Stimulated activated naive CD4-positive, alpha-beta T cell (primary cell): Measurements from ENCODE around the gene BCL7C.
"Not testable (repeated sequence)": the region's sequence is repeated elsewhere in the genome, so short reads cannot be mapped to it uniquely, and the experiment has no call there.

Source experiments
- DNase-seq, 6 experiments: peaks; one replicate each; lab custom pipeline; 2025; lab: John Stamatoyannopoulos, UW

BCL7C gene

DNA sequence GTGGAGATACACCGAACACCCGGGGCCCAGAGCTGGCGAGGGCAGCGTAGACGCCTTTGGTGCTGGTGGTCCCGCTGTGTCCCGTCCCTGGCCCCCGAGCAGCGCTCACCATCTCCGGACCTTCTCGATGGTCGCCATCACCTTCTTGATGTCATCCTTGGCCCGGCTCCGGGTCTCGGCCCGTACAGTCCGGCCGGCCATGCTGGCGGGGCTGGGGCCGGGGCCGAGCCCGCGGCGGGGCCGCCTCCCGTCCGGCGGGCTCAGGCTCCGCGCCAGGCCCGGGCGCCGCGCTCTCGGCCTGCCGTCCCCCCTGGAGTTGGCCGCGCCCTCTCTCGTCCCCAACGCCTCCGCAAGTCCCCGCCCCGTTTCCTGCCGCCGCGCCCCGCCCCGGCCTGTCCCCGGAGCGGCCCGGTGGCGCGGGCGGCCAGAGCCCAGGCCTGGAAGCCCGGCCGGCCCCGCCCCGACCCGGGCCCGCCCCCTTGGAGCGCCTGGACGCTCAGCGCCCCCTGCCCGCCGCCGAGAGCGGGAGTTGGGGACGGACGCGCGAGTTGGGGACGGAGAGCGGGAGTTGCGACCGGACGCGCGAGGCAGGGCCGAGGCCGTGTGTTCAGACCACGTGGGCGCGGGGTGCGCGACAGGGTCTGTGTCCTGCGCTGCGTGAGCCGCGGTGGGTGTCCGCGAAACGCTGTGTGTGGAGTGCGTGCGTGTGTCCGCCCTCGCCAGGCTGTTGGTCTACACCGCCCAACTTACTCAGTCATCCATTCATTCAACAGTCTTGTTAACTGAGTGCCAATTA is at the start of gene BCL7C:
Gene BCL7C (minus strand): TSS at position 334 of the 796 bp plus-strand sequence. CDS start 133 bp downstream, at position 201.
- peak; percentile 31 to 77 (median 58) for DNase-seq

GRCh38 chr16:30942426-30942806 is 48.5 kb upstream of the BCL7C start:
- no peak for DNase-seq

GRCh38 chr16:30941600-30942425 is 47.9 kb upstream of the BCL7C start:
- DNase-seq = peak in 5 of 6 experiments; percentile 26 to 53 (median 34)

- DNase-seq = not testable (repeated sequence)
Observed at GRCh38 chr16:30939571-30939970, 45.7 kb upstream of the BCL7C start.

- no peak for DNase-seq
Observed at GRCh38 chr16:30937692-30938091, 43.8 kb upstream of the BCL7C start.

GRCh38 chr16:30934827-30935557 is 41.1 kb upstream of the BCL7C start:
- DNase-seq = peak in 2 of 6 experiments; percentile 11 to 15

- no peak for DNase-seq
Observed at GRCh38 chr16:30931068-30931650, 37.3 kb upstream of the BCL7C start.

- no peak for DNase-seq
Observed at GRCh38 chr16:30930160-30930571, 36.3 kb upstream of the BCL7C start.

DNA sequence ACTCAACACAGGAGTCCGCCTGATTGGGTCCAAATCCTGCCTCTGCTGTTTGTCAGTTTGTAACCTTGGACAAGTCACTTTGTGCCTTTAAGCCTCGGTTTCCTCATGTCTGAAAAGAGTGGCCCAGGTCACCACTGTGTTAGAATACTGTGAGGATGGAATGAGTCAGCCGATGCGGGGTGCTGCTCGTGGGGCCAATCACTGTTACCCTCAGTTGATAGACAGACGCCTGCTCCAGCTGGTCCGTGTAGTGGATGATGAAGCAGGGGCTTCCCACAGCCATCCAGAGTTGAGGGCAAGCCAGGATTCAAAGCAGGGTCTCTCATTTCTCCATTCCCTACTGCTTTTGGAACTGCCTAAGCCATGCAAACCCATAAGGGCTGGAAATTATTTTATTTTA is 35.3 kb upstream of the BCL7C start:
- no peak for DNase-seq

- no peak for DNase-seq
Observed at GRCh38 chr16:30928390-30928789, 34.5 kb upstream of the BCL7C start.

- DNase-seq = peak in 4 of 6 experiments; percentile 7 to 44 (median 26)
Observed at GRCh38 chr16:30927789-30928378, 34.0 kb upstream of the BCL7C start.

DNA sequence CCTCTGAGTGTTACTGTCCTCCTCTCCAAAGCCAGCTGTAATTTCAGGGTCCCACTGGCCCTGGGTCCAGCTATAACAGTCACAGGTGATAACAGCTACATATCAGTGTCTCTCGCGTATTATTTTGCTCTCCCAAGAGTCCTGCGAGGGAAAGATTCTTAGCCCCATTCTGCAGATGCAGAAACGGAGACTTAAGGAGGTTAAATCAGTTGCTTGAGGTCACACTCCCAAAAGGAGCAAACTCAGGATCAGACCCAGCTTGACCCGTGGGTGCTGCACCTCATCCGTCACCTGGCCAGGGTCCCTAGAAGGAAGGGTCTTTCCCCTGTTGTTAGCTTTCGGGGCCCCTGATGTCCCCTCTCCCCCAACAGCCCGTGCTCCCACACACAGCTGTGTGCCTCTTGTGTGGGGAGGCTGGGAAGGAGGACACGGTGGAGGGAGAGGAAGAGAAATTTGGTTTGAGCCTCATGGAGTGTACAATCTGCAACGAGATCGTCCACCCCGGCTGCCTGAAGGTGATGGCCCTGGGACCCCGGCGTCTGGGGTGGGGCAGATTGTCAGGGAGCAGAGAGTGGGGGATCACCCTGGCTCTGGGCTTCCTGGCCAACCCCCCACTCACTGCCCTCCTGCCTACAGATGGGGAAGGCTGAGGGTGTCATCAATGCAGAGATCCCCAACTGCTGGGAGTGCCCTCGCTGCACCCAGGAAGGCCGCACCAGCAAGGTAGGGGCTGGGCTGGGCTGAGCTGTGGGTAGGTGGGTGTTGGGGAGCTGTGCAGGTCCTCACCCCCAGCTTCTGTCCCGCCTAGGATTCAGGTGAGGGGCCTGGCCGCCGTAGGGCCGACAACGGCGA is 33.3 kb upstream of the BCL7C start:
- DNase-seq = no peak

- DNase-seq = no peak
Observed at GRCh38 chr16:30925995-30926811, 32.3 kb upstream of the BCL7C start.

- DNase-seq = no peak
Observed at GRCh38 chr16:30925632-30925987, 31.7 kb upstream of the BCL7C start.

GRCh38 chr16:30924913-30925631 is 31.2 kb upstream of the BCL7C start:
- no peak for DNase-seq

- DNase-seq = no peak
Observed at GRCh38 chr16:30924076-30924912, 30.4 kb upstream of the BCL7C start.

DNA sequence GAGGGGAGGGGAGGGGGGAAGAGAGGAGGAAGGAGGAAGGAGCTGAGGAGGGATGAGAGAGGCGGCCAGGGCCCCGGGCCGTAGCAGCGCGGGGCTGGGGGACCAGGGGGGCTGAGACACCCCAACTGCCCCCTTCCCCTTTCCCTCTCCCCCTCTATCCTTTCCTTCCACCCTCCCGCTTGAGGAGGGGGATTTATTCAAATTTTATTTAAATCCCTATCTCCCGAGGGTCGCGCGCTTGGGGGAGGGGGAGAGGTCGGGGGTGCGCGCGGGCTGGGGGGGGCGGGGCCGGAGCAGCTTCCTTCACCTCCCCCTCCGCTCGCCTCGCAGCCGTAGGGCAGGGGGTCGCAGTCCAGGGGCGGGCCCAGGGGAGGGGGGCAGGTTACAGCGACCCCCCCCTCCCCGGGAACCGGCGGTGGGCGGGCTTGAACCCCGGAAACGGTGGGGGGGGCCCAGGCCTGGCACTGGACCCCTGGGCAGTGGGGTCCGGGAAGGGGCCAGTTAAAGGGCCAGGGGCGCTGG is 29.7 kb upstream of the BCL7C start, which contains the start of gene FBXL19:
Gene FBXL19 (plus strand): TSS at position 19 of the 522 bp plus-strand sequence. CDS start 2,183 bp downstream, outside the sequence.
- DNase-seq = peak in 1 of 6 experiments; percentile 28
